Activated CD8-positive, alpha-beta memory T cell treated with anti-CD3 and anti-CD28 coated beads for 24 hours (primary cell): ENCODE measurements around the gene STIM2.
"Not testable (repeated sequence)": the region's sequence is repeated elsewhere in the genome, so short reads cannot be mapped to it uniquely, and the experiment has no call there.

Experiments
- DNase-seq: peaks from one replicate; pipeline ENCODE4 v3.0.0-alpha.2; 2020

Gene STIM2

GRCh38 chr4:26860157-26860921, at the start of gene STIM2:
STIM2 (plus strand) TSS chr4:26860841.
- peak; percentile 100 for DNase-seq

- not testable (repeated sequence) for DNase-seq
Observed at GRCh38 chr4:26811571-26811970, 49.1 kb upstream of the STIM2 start.

- no peak for DNase-seq
Observed at GRCh38 chr4:26812049-26812714, 48.5 kb upstream of the STIM2 start.

- DNase-seq = no peak
Observed at GRCh38 chr4:26813698-26814097, 46.9 kb upstream of the STIM2 start.

GRCh38 chr4:26815199-26815598, 45.4 kb upstream of the STIM2 start:
- no peak for DNase-seq

- DNase-seq = no peak
Observed at GRCh38 chr4:26815706-26816105, 44.9 kb upstream of the STIM2 start.

- no peak for DNase-seq
Observed at GRCh38 chr4:26819026-26819425, 41.6 kb upstream of the STIM2 start.

- DNase-seq = no peak
Observed at GRCh38 chr4:26819478-26820095, 41.1 kb upstream of the STIM2 start.

GRCh38 chr4:26820346-26820745, 40.3 kb upstream of the STIM2 start:
- DNase-seq = no peak

GRCh38 chr4:26821031-26821430, 39.6 kb upstream of the STIM2 start:
- no peak for DNase-seq

- DNase-seq = no peak
Observed at GRCh38 chr4:26821677-26822503, 38.8 kb upstream of the STIM2 start.

GRCh38 chr4:26822546-26822945, 38.1 kb upstream of the STIM2 start:
- DNase-seq = no peak

GRCh38 chr4:26822974-26823373, 37.7 kb upstream of the STIM2 start:
- not testable (repeated sequence) for DNase-seq

GRCh38 chr4:26823583-26823982, 37.1 kb upstream of the STIM2 start:
- DNase-seq = no peak

- no peak for DNase-seq
Observed at GRCh38 chr4:26824667-26825066, 36.0 kb upstream of the STIM2 start.

- DNase-seq = no peak
Observed at GRCh38 chr4:26826721-26827120, 33.9 kb upstream of the STIM2 start.

GRCh38 chr4:26827336-26827735, 33.3 kb upstream of the STIM2 start:
- DNase-seq = not testable (repeated sequence)

- no peak for DNase-seq
Observed at GRCh38 chr4:26827798-26828197, 32.8 kb upstream of the STIM2 start.

GRCh38 chr4:26829018-26829417, 31.6 kb upstream of the STIM2 start:
- no peak for DNase-seq

GRCh38 chr4:26830033-26830432, 30.6 kb upstream of the STIM2 start:
- no peak for DNase-seq

GRCh38 chr4:26830701-26831100, 29.9 kb upstream of the STIM2 start:
- no peak for DNase-seq

- no peak for DNase-seq
Observed at GRCh38 chr4:26836539-26836938, 24.1 kb upstream of the STIM2 start.
